ENCODE measurements around the gene OPCML. TPM values are rescaled to one million over a fixed set of nuclear protein-coding genes. Genes with fewer than 3 reads are reported as not detected.
A peak's percentile ranks its signal among the peaks of the same experiment; 100 is the strongest.

Gene OPCML
- total RNA-seq, 2 donors from 2014 or later = under 0.01 TPM; not detected in 1

GRCh38 chr11:132913295-132913694, 619.0 kb downstream of the OPCML start:
- Histone ChIP-seq H3K4me3 (no peak overlapping the region), H3K36me3 (replicated peaks in 1 of 2; ENCODE audit: insufficient read depth in 1 of 2, low read depth in 2 of 2) (no peaks in the 10 kb centered on the region), H3K9me3 (no peaks in the 10 kb centered on the region), H3K27me3 (no peaks in the 10 kb centered on the region), H3K4me1 (no peaks in the 10 kb centered on the region), H3K27ac (no peak overlapping the region)
- ATAC-seq = no peak
- TF ChIP-seq POLR2A (IDR thresholded peaks at IDR 0.05) (no peak), CTCF (IDR thresholded peaks at IDR 0.05) (no peak)
- intact Hi-C loops (cut with DNase I) = no loop called here
- DNase-seq = no peak
- 70 to 78% methylated on average over 5 to 6 of the region's 6 CpGs for WGBS, 2 donors

GRCh38 chr11:132911186-132911585, 621.1 kb downstream of the OPCML start:
- Histone ChIP-seq H3K9me3 (no peaks in the 10 kb centered on the region), H3K4me1 (no peaks in the 10 kb centered on the region), H3K27ac (no peak overlapping the region), H3K4me3 (no peak overlapping the region), H3K36me3 (replicated peaks in 1 of 2; ENCODE audit: insufficient read depth in 1 of 2, low read depth in 2 of 2) (no peaks in the 10 kb centered on the region), H3K27me3 (no peaks in the 10 kb centered on the region)
- intact Hi-C loops (cut with DNase I) = no loop called here
- TF ChIP-seq POLR2A (IDR thresholded peaks at IDR 0.05) (no peak), CTCF (IDR thresholded peaks at IDR 0.05) (no peak)
- DNase-seq (peak in 1 of 4 donors; percentile 8), ATAC-seq (no peak)
- WGBS, 2 donors = 37% methylated on average over 7 of the region's 7 CpGs

- Histone ChIP-seq H3K9me3 (no peaks in the 10 kb centered on the region), H3K4me1 (no peaks in the 10 kb centered on the region), H3K27me3 (no peaks in the 10 kb centered on the region), H3K27ac (no peak overlapping the region), H3K36me3 (replicated peaks in 1 of 2; ENCODE audit: insufficient read depth in 1 of 2, low read depth in 2 of 2) (no peaks in the 10 kb centered on the region), H3K4me3 (no peak overlapping the region)
- 59 to 74% methylated on average over 18 of the region's 18 CpGs for WGBS, 2 donors
- TF ChIP-seq CTCF (IDR thresholded peaks at IDR 0.05) = no peak
- no peak for TF ChIP-seq POLR2A (IDR thresholded peaks at IDR 0.05)
- ATAC-seq (no peak), DNase-seq (no peak)
- intact Hi-C loops (cut with DNase I) = no loop called here
Observed at GRCh38 chr11:132910011-132910760, 622.1 kb downstream of the OPCML start.

GRCh38 chr11:132909021-132909606, 623.2 kb downstream of the OPCML start:
- WGBS, 2 donors = 73 to 88% methylated on average over 7 to 8 of the region's 8 CpGs
- Histone ChIP-seq H3K9me3 (no peaks in the 10 kb centered on the region), H3K4me1 (no peaks in the 10 kb centered on the region), H3K27me3 (no peaks in the 10 kb centered on the region), H3K36me3 (replicated peaks in 1 of 2; ENCODE audit: insufficient read depth in 1 of 2, low read depth in 2 of 2) (no peaks in the 10 kb centered on the region), H3K27ac (no peak overlapping the region), H3K4me3 (no peak overlapping the region)
- DNase-seq (no peak), ATAC-seq (no peak)
- TF ChIP-seq POLR2A (IDR thresholded peaks at IDR 0.05) (no peak), CTCF (IDR thresholded peaks at IDR 0.05) (no peak)
- intact Hi-C loops (cut with DNase I) = no loop called here

- intact Hi-C loops (cut with DNase I) = no loop called here
- Histone ChIP-seq H3K36me3 (replicated peaks in 1 of 2; ENCODE audit: insufficient read depth in 1 of 2, low read depth in 2 of 2) (no peaks in the 10 kb centered on the region), H3K4me3 (no peak overlapping the region), H3K27ac (no peak overlapping the region), H3K4me1 (no peaks in the 10 kb centered on the region), H3K9me3 (no peaks in the 10 kb centered on the region), H3K27me3 (no peaks in the 10 kb centered on the region)
- 77 to 80% methylated on average over 4 of the region's 4 CpGs for WGBS, 2 donors
- DNase-seq (no peak), ATAC-seq (no peak)
- no peak for TF ChIP-seq POLR2A (IDR thresholded peaks at IDR 0.05)
- no peak for TF ChIP-seq CTCF (IDR thresholded peaks at IDR 0.05)
Observed at GRCh38 chr11:132908414-132908810, 623.9 kb downstream of the OPCML start.
